ENCODE measurements around the gene NDUFB11.

The NDUFB11 gene

GRCh38 chrX:47174376-47174775 lies 29.9 kb upstream of the NDUFB11 start:
- no peak for DNase-seq

GRCh38 chrX:47172971-47173792 lies 28.7 kb upstream of the NDUFB11 start:
- DNase-seq: no peak

- no peak for DNase-seq
Measured at GRCh38 chrX:47172549-47172948, 28.0 kb upstream of the NDUFB11 start.

- no peak for DNase-seq
Measured at GRCh38 chrX:47171996-47172395, 27.5 kb upstream of the NDUFB11 start.

GRCh38 chrX:47170861-47171692 lies 26.6 kb upstream of the NDUFB11 start:
- no peak for DNase-seq

DNA sequence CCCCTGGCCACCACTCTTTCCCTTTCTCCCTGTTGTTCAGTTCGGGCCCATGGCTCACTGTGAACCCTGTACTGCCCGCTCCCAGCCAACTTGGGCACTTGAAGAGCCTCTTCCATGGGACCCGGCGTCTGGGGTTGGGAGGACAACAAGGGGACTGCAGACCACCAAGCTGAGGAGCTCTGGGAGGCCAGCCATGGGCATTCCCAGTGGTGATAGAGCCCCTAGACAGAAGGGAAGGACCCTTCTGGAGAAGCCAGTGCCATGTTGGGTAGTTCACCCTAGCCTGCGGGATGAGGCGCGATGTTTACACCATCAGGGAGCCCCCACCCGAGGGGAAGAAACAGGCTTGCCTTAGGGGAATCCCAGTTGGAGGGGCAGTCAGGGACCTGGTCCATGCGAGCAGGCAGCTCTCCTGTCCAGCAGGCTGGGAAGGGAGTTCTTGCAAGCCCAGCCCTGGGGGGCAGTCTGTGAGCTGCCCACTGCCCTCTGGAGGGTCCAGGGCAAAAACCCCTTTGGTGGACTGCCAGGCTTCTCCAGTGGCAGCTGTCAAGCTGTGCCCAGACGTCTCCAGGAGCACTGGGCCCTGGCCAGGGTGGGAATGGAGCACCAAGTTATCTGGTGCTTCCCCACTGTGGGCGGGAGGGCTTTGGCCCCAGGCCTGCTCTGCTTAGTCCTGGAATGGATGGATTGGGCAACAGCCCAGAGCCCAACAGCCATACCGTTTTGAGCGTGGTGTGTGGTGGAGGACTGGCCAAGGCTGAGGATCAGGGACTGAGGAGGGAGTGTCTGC lies 25.4 kb upstream of the NDUFB11 start:
- peak; percentile 28 for DNase-seq

- no peak for DNase-seq
Measured at GRCh38 chrX:47169273-47169672, 24.8 kb upstream of the NDUFB11 start.

DNA sequence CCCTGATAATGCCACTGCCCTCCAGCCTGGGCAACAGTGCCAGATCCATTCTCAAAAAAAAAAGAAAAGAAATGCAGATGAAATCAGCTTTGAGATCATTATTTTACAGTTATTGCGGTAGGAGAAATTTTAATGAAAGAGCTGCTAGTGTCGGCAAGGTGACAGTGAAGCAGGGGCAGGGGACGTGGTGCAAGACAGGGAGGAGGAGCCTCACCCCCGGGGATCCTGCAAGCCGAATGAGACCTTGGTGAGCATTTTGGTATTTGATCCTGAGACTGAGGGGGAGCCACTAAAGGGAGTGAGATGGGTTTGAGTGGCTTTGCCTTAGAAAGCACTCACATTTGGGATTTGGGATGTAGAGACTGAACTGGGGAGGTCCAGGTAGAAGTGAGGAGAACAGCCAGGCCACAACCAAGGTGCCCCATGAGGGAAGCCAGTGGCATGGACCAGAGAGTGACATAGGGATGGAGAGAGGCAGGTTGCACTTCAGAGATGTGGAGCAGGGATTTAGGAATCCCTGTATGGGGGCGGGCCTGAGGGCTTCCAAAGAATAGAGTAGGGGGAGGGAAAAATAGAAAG lies 24.1 kb upstream of the NDUFB11 start:
- no peak for DNase-seq

DNA sequence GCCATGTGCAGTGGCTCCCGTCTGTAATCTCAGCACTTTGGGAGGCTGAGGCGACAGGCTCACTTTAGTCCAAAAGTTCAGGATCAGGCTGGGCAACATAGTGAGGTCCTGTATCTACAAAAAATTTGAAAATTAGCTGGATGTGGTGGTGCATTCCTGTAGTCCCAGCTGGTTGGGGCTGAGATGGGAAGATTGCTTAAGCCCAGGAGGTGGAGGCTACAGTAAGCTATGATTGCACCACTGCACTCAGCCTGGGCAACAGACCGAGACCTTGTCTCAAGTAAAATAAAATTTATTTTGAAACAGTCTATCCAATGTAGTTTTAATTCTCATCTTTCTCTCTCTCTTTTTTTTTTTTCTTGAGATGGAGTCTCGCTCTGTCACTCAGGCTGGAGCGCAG lies 21.6 kb upstream of the NDUFB11 start:
- DNase-seq: no peak

DNA sequence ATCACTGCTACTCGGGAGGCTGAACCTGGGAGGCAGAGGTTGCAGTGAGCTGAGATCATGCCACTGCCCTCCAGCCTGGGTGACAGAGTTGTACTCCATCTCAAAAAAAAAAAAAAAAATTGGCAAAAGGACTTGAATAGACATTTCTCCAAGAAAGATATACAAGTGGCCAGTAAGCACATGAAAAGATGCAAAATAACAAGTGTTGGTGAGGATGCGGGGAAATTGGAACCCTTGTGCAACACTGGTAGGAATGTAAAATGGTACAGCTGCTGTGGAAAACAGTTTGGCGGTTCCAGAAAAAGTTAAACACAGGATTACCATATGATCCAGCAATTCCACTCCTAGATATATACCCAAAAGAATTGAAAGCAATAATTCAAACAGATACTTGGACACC lies 19.9 kb upstream of the NDUFB11 start:
- DNase-seq: no peak

DNA sequence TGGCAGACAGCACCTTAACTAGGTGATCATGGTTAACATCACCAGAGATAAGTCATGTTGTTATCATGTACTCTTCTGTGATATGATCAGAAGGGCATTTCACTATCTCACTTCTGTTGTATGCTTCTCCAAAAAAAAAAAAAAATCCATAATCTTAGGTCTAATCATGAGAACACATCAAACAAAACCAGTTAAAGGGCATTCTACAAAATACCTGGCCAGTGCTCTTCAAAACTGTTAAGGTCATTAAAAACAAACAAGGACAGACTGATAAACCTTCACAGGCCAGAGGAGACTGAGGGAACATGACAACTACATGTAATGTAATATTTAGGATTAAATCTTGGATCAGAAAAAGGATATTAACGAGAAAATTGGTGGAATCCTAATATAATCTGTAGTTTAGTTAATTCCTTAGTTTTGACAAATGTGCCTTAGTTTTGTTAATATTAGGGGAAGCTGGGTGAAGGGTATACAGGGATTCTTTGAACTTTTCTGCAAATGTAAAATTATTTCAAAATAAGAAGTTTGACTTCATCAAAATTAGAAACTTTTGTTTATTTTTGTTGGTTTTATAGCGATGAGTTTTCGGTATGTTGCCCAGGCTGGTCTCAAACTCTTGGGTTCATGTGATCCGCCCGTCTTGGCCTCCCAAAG lies 18.6 kb upstream of the NDUFB11 start:
- no peak for DNase-seq

DNA sequence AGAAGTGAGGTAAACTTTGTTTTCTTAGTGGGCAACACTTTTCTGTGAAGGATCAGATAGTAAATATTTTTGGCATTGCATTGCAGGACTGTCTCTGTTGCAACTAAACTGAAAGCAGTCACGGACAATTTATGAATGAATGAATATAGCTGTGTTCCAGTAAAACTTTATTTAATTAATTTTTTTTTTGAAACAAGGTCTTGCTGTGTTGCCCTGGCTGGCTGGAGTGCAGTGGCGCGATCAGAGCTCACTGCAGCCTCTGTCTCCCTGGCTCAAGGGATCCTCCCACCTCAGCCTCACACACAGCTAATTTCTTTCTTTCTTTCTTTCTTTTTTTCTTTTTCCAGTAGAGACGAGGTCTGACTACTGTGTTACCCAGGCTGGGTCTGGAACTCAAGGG lies 16.3 kb upstream of the NDUFB11 start:
- DNase-seq: no peak

DNA sequence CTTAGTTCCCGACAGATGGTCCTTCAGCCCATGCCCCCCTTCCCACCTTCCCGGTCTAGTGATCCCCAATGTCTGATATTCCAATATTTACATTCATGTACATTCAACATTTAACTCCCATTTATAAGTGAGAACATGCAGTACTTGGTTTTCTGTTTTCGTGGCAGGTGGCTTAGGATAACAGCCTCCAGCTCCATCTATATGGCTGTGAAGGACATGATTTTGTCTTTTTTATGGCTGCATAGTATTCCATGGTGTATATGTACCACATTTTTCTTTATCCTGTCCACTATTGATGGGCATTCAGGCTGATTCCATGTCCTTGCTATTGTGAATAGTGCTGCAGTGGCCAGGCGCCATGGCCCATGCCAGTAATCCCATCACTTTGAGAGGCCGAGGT lies 14.3 kb upstream of the NDUFB11 start:
- no peak for DNase-seq

GRCh38 chrX:47158131-47158530 lies 13.6 kb upstream of the NDUFB11 start:
- DNase-seq: no peak

DNA sequence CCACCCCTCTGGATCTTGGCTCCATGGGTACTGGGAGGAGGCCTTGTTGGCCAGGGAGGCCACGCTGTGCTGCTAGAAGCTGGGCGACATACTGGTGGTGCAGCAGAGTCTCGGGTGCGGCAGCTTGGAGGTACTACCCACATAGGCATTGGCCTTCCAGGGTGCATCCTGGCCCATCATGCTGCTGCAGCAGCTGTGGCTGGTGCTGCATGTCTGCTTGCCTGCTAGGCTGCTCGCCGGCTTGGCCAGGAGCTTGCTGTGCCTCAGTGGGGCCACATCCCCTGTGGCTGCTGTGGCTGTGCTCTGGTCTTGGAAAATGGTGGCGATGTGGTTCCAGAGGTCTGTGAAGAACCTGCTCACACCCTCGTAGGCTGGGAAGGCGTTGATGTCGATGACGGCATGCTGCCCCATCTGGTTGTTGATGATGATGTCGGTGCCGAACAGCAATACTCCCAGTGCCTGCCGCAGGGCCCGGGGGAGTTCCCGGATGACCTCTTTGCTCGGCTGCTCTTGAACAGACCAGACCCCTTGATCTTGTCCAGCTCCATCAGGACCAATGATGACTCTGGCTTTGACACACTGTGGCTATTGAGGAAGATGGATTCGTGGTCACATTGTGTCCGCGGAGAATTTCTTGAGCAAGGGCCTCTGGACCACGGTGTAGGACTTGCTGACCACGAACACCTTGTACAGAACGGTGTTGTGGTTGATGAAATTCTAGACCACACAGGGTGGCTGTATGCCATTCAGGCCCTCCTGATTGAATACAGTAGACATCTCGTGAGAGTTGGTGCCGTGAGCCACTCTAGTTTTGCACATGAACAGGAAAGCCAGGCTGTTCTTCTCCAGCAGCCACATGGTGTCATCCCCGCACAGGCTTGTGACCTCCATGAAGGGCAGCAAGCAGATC lies 12.4 kb upstream of the NDUFB11 start:
- peak; percentile 27 for DNase-seq

GRCh38 chrX:47151435-47151834 lies 6.9 kb upstream of the NDUFB11 start:
- no peak for DNase-seq

DNA sequence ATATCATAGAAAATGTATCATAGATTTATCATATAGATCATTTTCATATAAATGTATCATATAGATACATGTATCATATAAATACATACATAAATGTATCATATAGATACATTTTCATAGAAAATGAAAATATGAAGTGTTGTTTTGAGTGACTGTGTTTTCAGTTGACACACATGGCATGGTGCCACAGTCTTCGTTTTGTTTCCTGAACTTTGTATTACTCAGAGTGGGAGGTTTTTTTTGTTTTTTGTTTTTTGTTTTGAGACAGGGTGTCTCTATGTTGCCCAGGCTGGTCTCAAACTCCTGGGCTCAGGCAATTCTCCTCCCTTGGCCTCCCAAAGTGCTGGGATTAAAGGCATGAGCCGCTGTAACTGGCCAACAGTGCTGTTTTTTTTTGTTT lies 4.4 kb upstream of the NDUFB11 start:
- no peak for DNase-seq

DNA sequence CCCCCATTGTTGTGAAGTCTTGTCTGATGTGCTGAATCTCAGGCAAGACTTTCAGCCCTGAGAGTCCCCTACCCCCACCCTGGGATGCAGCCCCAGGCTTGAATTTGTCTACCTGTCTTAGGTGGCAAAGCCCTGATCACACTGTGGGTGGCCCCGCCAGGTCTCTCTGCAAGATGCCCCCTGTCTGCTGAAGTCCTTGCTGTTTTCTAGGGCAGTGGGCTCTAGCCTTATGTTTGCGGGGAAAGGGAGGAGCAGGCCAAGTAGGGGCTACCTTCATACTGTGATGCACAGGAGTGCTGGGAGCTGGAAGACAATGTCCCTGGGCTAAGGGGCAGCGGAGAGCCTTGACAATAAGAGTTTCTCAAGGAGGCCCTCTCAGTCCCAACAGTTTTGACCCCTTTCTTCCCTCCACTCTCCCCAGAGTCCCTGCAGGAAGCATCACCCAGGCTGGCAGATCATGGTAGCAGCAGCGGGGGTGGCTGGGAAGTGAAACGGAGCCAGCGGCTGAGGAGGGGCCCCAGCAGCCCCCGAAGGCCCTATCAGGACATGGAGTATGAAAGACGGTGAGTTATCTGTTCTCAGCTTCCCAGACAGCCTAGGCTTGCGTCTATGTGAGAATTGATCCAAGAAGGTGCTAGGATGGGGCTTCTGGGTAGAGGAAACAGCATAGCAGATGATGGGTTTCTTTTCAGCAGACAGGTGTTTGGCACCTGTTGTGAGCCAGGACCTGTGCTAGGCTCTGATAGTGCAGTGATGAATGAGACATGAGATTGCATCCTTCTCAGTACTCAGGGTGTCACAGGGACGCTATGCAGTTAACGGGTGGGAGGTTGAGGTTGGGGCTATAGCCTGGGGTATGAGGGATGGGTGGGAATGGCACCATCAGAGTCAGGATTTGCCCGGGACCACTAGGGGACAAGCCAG lies 2.7 kb upstream of the NDUFB11 start:
- no peak for DNase-seq

DNA sequence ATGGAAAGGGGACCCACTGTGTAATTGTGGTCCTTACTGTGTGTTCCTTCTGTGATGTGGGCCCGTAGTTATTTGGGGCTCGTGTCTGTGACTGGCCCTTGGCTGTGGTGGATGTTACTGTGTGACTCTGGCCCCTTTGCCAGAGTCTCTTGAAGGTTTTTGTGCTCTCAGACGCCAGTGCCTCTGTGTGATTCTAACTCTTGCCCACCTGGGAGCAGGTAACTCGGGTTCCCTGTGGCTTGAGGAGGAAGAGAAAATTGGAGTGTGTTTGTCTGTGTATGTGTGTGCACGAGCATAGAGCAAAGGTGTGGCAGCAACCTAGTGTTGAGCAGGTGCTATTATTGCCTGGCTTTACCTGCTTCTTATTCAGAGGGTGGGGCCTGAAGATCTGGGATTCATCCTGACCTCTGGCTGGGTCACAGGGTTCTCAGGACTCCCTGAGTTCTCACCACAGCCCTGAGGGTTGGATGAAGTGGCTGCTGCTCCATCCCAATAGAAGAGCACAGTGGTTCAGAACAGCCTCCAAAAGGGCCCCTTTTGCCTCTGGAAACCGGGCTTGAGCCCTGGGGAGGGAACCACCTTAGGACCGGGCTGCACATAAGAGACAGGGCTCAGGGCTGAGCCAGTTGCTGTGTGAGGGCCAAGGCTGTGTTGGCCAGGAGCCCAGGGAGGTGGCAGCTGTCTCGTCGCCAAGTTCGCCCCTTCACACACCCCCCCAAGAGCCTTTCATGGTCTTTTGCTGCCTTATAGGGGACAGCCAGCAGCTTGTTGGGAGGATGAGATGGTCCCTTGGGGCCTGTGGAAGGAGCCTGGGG lies 1.8 kb upstream of the NDUFB11 start:
- DNase-seq: no peak

Data from MV-4-11 (cell line).